ENCODE results near the gene PTPRT.

DNA sequence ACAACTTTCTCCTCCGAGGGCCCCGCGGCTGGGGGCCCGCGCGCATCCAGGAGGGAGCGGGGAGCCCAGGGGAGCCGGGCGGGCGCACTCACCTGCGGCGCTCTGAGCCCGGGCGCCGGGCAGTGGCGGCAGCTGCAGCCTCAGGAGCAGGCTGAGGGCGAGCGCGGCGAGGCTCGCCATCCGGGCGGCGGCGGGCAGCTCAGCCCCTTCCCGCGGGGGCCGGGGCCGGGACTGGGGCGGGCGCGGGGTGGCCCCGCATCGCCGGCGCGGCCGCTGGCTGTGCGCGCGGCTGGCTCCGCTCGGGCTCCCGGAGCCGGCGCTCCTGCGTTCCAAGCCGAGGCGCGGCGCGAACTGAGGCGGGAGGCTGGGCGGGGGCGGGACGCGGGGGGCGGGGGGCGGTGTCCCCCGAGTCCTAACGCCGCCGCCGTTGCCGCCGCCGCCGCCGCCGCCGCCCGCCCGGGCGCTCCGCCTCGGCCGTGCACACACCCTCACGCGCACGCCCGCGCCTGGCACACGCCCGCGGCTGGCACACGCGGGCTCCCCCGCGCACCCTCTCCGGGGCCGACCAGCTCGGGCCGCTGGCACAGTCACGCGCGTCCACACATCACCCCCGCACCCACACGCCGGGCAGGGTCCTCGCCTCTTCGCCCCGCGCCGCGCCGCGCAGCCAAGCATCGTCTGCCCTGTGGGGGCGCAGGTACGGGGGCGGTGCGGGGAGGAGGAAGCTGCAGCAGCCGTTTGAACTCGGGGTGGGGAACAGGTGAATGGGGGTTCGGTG lies at the start of gene PTPRT:
- TF ChIP-seq, protein P1, sequence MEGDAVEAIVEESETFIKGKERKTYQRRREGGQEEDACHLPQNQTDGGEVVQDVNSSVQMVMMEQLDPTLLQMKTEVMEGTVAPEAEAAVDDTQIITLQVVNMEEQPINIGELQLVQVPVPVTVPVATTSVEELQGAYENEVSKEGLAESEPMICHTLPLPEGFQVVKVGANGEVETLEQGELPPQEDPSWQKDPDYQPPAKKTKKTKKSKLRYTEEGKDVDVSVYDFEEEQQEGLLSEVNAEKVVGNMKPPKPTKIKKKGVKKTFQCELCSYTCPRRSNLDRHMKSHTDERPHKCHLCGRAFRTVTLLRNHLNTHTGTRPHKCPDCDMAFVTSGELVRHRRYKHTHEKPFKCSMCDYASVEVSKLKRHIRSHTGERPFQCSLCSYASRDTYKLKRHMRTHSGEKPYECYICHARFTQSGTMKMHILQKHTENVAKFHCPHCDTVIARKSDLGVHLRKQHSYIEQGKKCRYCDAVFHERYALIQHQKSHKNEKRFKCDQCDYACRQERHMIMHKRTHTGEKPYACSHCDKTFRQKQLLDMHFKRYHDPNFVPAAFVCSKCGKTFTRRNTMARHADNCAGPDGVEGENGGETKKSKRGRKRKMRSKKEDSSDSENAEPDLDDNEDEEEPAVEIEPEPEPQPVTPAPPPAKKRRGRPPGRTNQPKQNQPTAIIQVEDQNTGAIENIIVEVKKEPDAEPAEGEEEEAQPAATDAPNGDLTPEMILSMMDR (IDR thresholded peaks at IDR 0.05) = no peak
- no peak for TF ChIP-seq POLR2A (IDR thresholded peaks at IDR 0.05)
- TF ChIP-seq EP300 (IDR thresholded peaks at IDR 0.05) = no peak
- no peak for TF ChIP-seq POLR2AphosphoS5 (IDR thresholded peaks at IDR 0.05)
